A673 (cell line): ENCODE measurements around the gene FDCSP.
"Not testable (repeated sequence)": the region's sequence is repeated elsewhere in the genome, so short reads cannot be mapped to it uniquely, and the experiment has no call there.

Experiments used
- CTCF ChIP-seq: fragments of 300-800, 200-600 bp; sonication (generic); conservative IDR thresholded peaks from 2 replicates; pipeline ENCODE4 v1.5.1; 2017; ENCODE audit warnings: low read depth, mild to moderate bottlenecking, antibody characterized with exemption, low read length, moderate library complexity, mixed read lengths
- EZH2 ChIP-seq: fragments of 200-600 bp; sonication (generic); IDR thresholded peaks from 2 replicates; pipeline ENCODE4 v1.6.1; 2017; ENCODE audit warnings: borderline replicate concordance, low read depth, mild to moderate bottlenecking, mixed read lengths, antibody characterized with exemption, low read length; ENCODE audit not compliant: poor library complexity, severe bottlenecking

- TF ChIP-seq CTCF, EZH2: not testable (repeated sequence)
Observed at GRCh38 chr4:70242297-70242696, 16.4 kb downstream of the FDCSP start, which contains the start of gene CSN3.
